GM18861 (cell line): ENCODE data around the gene CPA3.

Experiments
- ATAC-seq: cut with Tn5 transposase; IDR thresholded peaks from one replicate; pipeline ENCODE4 v1.9.1; 2021; ENCODE audit not compliant: unreplicated experiment

Gene CPA3

GRCh38 chr3:148857316-148857715 is 7.8 kb upstream of the CPA3 start:
- ATAC-seq, result no peak

DNA sequence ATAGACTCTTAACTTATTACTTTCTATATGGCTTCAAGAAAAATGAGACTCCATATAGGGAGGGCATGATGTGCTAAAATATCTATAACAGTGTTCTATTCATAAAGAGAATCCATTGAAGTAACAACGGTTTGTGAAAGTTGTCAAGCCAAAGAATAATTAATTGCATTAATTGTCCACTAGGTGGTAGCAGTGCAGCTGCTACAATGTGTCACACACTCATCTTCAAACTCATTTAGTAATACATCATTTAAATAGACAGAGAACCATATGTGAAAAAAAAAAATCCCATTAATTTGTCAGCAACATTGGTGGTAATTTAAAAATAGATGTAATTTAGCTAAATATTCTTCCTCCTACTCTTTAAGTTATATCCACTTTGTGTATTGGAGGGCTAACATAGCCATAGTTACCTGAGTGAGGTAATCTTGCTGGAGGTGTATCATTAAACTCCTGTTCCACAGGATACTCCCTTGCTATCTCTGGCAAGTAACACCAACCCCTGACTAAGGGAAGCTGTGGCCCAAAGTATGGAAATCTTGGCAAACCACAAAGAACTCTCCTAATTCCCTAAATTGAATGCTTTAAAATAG is 3.7 kb upstream of the CPA3 start:
- peak; percentile 87 for ATAC-seq

- ATAC-seq, result no peak
These were observed 1.8 kb upstream of the CPA3 start for GRCh38 chr3:148863297-148863696.

GRCh38 chr3:148863814-148864213 is 1.3 kb upstream of the CPA3 start:
- no peak for ATAC-seq

- no peak for ATAC-seq
These were observed 1.2 kb downstream of the CPA3 start for GRCh38 chr3:148866261-148866660.

DNA sequence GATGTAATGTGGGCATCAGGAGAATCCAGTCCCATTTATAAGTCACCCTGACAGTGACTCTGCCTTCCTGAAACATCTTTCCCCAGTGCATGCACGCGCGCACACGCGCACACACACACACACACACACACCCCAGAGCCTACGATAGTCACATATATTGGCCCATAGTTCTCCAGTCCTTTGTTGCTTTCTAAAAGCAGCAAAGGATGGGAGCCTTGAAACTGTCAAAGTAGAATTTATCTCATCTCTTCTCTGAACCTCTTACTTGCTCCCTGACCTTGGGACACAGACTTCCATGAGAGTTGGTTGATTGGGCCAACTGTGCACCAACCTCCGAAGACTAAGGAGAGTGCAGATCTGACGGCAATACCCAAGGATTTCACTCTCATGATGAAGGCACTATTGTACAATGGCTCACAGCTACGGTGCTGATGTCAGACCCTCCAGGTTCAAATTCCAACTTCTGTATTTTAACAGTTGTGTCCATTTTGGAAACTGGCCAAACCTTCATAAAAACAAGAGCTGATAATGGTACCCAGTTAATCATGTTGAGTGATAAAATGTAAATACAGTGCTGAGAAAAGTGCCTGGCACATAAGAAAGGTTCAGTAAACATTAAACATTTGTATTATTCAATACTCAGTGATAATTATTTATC is 8.3 kb downstream of the CPA3 start:
- no peak for ATAC-seq

DNA sequence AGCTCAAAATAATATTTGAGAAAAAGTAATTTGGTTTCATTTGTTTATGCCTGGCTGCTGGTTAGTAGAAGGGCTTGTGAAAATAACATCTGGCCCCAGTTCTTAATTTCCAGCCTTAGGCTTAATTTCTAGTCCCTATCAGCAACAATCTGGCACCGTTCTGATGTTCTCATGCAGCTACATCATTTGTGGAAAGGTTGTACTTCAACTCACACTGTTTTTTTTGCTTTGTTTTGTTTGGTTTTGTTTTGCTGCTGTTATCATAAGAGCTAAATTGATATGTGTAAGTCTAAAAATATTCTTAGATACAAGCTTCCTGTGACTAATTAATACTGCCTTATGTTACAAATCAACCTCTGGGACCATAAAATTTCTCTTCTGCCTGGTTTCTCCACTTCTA is 8.9 kb downstream of the CPA3 start:
- ATAC-seq, result no peak

DNA sequence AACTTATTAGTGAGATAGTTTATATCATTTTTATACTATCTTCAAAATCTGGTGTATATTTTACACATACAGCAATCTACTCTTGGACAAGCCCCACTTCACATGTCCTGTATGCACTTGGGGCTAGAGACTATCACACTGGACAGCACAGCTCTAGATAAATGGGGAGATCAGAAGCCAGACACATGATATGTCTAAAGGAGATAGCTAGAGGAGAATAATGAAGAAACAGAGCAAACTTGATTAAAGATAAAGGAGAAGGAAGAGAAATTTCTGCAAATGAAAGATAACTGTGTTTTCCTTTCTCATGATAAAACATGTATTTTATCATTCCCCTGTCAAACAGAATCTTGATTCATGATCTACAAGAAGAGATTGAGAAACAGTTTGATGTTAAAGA is 13.0 kb downstream of the CPA3 start:
- ATAC-seq, result no peak

- no peak for ATAC-seq
These were observed 14.2 kb downstream of the CPA3 start for GRCh38 chr3:148879256-148879655.

- no peak for ATAC-seq
These were observed 15.6 kb downstream of the CPA3 start for GRCh38 chr3:148880681-148881080.

GRCh38 chr3:148881286-148881685 is 16.2 kb downstream of the CPA3 start:
- ATAC-seq, result no peak

- no peak for ATAC-seq
These were observed 17.2 kb downstream of the CPA3 start for GRCh38 chr3:148882288-148882687.

DNA sequence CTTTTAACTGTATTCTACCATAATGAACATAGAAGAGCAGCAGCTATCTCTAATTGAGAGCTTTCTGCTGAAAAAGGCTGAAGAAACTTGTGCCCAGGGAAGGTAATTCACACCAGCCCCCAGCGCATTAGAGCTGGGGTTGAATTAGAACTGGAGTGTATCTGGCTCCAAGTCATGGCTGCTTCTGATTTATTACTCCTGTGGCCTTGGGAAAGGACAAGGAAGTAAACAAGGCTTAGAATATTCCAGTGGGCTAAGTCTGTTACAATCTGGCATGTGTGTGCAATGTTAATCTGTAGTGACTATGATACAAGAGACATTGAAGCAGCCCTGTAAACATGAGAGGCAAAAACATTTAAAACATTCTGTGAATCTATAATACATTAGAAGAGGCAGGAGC is 18.1 kb downstream of the CPA3 start:
- no peak for ATAC-seq

- no peak for ATAC-seq
These were observed 19.2 kb downstream of the CPA3 start for GRCh38 chr3:148884261-148884660.

DNA sequence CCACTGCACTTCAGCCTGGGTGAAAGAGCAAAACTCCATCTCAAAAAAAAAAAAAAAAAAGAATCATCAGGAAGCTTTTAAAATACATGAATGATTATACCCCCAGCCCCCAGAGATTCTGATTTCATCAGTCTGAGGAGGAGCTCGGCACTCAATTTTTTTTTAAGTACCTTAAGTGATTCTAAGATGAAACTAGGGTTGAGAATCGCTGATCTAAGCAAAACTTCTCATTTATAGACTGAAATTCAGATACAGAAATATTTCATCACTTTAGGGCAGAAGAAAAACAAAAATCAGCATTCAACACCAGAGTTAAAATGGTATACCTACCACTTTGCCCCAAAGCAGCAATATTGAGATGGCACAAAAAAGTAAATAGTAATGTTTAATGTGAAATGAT is 24.7 kb downstream of the CPA3 start:
- no peak for ATAC-seq

DNA sequence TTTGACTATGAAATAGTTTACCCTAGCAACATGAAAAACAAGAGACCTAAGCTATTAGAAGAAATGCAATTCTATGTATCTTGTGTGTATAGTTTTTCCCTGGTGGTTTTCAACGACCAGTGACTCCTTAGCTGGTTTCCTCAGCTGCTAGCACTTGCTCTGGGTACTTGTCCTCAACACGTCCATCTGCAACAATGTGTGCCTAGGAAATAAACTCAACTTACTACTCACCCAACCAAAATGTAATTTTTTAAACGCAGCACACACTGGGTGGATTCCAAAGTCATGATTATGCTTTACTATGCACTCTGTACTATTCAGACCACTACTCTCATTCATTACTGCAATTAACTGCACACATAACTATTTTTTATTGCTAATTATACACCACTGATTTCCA is 31.0 kb downstream of the CPA3 start:
- ATAC-seq, result no peak

DNA sequence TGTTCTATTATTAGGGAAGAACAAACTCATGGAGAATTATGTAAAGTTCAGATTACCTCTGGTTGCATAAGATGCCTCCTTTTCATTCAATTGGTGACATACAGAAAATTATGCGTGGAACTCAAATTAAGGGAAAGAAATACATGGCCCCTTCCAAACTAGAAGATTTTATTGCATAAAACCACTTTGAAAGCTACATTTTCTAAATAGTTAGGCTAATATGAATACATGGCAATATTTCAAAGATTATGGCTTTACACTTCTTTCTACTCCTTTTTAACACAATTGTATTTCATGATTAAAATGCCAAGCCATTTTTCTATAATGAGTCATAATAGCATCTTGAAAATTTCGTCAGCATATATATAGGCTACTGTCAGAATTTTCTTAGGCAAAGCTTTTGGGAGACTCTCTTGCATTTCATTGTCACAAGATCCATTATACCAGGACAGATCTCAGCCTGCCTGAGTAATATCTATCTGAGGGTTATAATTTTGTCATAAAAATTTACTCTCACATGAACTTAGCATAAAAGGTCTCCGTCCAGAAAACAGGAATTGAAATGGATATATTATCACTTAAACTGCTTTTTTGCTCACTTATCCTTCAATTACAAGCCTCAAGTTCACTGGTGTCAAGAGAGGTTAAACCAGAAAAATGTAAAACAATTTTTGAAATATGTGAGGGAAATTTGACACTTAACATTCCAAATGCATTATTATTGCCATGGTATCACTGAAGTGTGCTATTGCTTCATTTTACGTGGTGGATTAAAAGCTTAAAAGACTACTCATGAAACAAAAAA is 37.1 kb downstream of the CPA3 start:
- ATAC-seq, result no peak

DNA sequence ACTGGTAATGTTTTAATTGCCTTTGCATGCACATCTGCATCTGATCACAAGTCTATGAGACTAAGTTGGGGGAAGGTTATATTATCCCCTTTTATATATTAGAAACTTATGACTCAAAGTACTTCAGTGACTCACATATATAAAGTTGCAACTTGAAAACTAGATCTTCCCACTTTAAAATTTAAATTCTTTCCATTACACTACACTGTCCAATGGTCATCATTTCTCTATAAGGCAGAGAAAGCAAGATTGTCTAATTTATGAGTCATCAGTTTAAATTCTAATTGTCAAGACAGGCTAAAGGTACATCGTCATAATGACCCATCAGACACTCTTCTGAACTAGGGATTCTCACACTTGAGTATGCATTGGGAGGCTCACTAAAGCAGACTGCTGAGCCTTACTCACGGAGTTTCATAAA is 37.9 kb downstream of the CPA3 start:
- ATAC-seq, result no peak

GRCh38 chr3:148903941-148904340 is 38.8 kb downstream of the CPA3 start:
- ATAC-seq, result no peak

DNA sequence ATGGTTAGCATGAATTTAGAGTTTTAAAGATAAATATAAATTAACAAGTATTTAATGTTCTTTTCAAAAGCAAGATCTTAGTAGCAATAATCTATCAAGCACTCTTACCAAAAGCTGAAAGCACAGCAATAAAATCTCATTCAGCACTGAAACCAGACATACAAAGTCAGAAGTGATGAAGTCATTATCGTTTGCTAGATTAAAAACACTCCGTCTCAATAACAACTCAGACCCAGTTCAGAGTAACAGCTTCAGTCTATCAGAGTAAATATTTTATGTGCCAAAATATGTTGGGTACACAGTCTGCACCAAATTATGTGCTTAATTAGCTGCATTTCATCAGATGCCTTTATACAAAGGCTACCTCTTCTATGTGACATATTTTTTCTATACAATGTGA is 41.6 kb downstream of the CPA3 start:
- ATAC-seq, result no peak

DNA sequence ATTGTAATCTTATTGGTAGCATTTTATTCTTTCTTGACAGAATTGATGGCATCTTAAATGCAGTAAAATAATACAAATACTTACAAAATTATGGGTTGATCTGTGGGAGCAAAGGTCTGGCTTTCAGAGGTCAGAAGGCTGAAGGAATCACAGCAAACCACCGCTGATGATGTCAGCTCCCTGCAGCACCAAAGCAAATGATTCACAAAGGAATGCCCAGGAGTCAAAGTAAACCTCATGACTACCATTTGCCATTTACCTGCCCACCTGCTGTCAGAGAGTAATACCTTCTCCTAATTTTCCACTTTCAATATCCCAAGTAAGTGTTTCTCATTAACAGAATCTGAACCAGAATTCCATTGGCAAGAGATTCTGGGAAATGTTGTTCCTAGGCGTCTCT is 46.1 kb downstream of the CPA3 start:
- ATAC-seq, result no peak

DNA sequence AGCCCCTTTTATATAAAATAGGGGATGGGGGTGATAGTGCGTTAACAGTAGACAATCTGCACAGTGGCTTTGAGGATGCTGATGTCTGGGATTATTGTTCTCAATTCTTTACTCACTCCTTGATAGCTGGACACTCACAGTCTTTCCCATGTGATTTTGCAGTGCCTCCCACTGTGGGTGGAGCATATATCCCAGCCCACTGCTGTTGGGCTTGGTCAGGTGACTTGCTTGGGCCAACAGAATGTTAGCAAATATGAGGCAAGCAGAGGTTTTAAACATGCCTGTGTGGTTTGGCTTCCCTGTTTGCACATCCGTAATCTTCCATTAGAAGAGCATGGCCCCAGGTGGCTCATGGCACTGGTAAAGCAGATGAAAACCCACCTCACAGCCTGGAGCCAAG is 46.5 kb downstream of the CPA3 start:
- no peak for ATAC-seq
